ENCODE data around the gene CLCN1. TPM values are rescaled to one million over a fixed set of nuclear protein-coding genes. Genes with fewer than 3 reads are reported as not detected.

The CLCN1 gene
- total RNA-seq, 1 experiment from 2014 or later: 0.55 TPM

DNA sequence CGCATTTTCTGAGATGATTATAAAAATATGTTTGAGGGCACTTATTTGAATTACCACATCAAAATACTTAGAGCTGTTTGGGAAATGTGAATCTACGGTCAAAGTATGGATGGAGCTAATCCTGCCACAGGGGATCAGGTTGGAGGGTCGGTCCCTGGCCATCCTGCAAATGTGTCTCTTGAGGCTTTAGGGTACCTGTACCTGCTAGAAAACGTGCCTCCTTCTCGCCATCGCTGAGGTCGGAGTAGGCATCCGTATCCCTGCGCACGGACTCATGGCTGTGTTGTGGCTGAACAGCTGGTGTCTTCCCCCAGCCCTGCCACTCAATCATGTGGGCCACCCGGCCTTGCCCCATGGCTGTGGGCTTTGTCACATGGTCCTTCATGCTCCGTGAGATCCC lies 42.7 kb downstream of the CLCN1 start:
- CTCF ChIA-PET: no interaction called here
- Histone ChIP-seq H3K4me1 (ENCODE audit: insufficient read depth, low read length) (no peaks in the 10 kb centered on the region; the same call in 1 of the 2 replicates), H3K27ac (ENCODE audit: low read length) (no peak overlapping the region), H3K4me2 (ENCODE audit: low read length) (no peak overlapping the region), H3K27me3 (ENCODE audit: low read length) (peaks cover 8% of the 10 kb centered on the region), H3K9me3 (ENCODE audit: low read length) (no peaks in the 10 kb centered on the region), H2AFZ (ENCODE audit: low read length) (no peak overlapping the region), H3K36me3 (ENCODE audit: low read depth, low read length) (no peaks in the 10 kb centered on the region), H4K20me1 (ENCODE audit: low read length) (no peaks in the 10 kb centered on the region), H3F3A (ENCODE audit: low read length, unreplicated experiment) (no peaks in the 10 kb centered on the region), H3K9me2 (replicated peaks; ENCODE audit: low read length) (no peaks in the 10 kb centered on the region), H3K9ac (ENCODE audit: low read length) (no peak overlapping the region), H3K4me3 (ENCODE audit: low read length) (no peak overlapping the region), H3K79me2 (ENCODE audit: low read length) (no peaks in the 10 kb centered on the region)
- intact Hi-C loops (cut with micrococcal nuclease): no loop called here
- ATAC-seq: no peak
- no peak for TF ChIP-seq EZH2 (IDR thresholded peaks at IDR 0.05; ENCODE audit: low read length, unreplicated experiment)
- TF ChIP-seq, protein P1, sequence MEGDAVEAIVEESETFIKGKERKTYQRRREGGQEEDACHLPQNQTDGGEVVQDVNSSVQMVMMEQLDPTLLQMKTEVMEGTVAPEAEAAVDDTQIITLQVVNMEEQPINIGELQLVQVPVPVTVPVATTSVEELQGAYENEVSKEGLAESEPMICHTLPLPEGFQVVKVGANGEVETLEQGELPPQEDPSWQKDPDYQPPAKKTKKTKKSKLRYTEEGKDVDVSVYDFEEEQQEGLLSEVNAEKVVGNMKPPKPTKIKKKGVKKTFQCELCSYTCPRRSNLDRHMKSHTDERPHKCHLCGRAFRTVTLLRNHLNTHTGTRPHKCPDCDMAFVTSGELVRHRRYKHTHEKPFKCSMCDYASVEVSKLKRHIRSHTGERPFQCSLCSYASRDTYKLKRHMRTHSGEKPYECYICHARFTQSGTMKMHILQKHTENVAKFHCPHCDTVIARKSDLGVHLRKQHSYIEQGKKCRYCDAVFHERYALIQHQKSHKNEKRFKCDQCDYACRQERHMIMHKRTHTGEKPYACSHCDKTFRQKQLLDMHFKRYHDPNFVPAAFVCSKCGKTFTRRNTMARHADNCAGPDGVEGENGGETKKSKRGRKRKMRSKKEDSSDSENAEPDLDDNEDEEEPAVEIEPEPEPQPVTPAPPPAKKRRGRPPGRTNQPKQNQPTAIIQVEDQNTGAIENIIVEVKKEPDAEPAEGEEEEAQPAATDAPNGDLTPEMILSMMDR (conservative IDR thresholded peaks at IDR 0.05; ENCODE audit: low read depth, low read length): no peak
- TF ChIP-seq EZH2phosphoT487 (IDR thresholded peaks at IDR 0.05; ENCODE audit: borderline replicate concordance, low read length): no peak
- no TSS peak for BruUV-seq (replicated peaks)
- POLR2A ChIA-PET (ENCODE audit: unreplicated experiment): interaction anchor here (0.7 kb wide), 1 partner anchor 24 kb away, joined by 6 read pairs; no protein-coding TSS in a partner anchor
- no peak for DNase-seq

DNA sequence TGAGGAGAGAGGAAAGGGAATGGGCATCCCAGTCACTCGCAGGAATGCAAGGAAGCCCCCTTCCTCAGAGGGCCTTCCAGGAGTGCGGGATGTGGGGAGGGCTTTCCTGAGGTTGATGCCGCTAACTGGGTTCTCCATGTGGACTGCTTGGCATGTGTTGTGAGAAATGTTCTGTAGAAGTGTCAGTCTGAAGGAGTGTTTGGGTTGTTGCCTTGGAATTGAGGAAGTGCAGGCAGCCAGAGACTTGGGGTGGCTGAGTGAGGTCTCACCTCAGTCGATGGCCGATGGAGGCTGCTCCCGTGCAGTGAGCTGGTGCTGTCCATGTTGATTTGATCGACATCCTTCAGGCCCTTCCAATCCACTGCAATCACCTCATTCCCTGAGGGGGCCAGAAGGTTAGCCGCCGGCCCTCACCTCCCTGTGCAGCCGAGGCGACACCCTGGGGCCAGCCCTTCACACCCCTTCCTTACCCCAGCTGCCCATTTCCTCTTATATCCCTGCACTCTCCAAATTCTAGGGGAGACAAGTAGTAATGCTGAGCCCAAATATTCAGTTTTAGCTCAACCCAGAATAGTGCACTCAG lies 44.0 kb downstream of the CLCN1 start:
- H3K27me3 ChIP-seq (ENCODE audit: low read length): peaks cover 9% of the 10 kb centered on the region
- BruUV-seq (replicated peaks): no TSS peak

More for the DNA sequence above, 44.0 kb downstream of the CLCN1 start:
- intact Hi-C loops (cut with micrococcal nuclease): no loop called here
- ChIA-PET CTCF (no interaction called here), POLR2A (ENCODE audit: unreplicated experiment) (no interaction called here)
- DNase-seq: no peak
- no peak overlapping the region for H3K4me2 ChIP-seq (ENCODE audit: low read length)
- H3K36me3 ChIP-seq (ENCODE audit: low read depth, low read length): no peaks in the 10 kb centered on the region
- H3K9ac ChIP-seq (ENCODE audit: low read length): no peak overlapping the region
- no peaks in the 10 kb centered on the region for H3F3A ChIP-seq (ENCODE audit: low read length, unreplicated experiment)
- no peak for TF ChIP-seq EZH2 (IDR thresholded peaks at IDR 0.05; ENCODE audit: low read length, unreplicated experiment)
- TF ChIP-seq, protein P1 (conservative IDR thresholded peaks at IDR 0.05; ENCODE audit: low read depth, low read length): no peak
- no peak for TF ChIP-seq EZH2phosphoT487 (IDR thresholded peaks at IDR 0.05; ENCODE audit: borderline replicate concordance, low read length)
- no peak overlapping the region for H3K4me3 ChIP-seq (ENCODE audit: low read length)
- no peaks in the 10 kb centered on the region for H3K9me3 ChIP-seq (ENCODE audit: low read length)
- H3K9me2 ChIP-seq (replicated peaks; ENCODE audit: low read length): no peaks in the 10 kb centered on the region
- H2AFZ ChIP-seq (ENCODE audit: low read length): no peak overlapping the region
- H3K27ac ChIP-seq (ENCODE audit: low read length): no peak overlapping the region
- H3K79me2 ChIP-seq (ENCODE audit: low read length): no peaks in the 10 kb centered on the region
- ATAC-seq: no peak
- H3K4me1 ChIP-seq (ENCODE audit: insufficient read depth, low read length): no peaks in the 10 kb centered on the region; the same call in 1 of the 2 replicates
- no peaks in the 10 kb centered on the region for H4K20me1 ChIP-seq (ENCODE audit: low read length)
